ENCODE results near the gene EPS8L1.
A peak's percentile ranks its signal among the peaks of the same experiment; 100 is the strongest.
"Not testable (repeated sequence)": the region's sequence is repeated elsewhere in the genome, so short reads cannot be mapped to it uniquely, and the experiment has no call there.

EPS8L1 gene

GRCh38 chr19:55053735-55054134, 21.9 kb upstream of the EPS8L1 start:
- DNase-seq (ENCODE audit: low read depth): no peak
- TF ChIP-seq, protein P1, sequence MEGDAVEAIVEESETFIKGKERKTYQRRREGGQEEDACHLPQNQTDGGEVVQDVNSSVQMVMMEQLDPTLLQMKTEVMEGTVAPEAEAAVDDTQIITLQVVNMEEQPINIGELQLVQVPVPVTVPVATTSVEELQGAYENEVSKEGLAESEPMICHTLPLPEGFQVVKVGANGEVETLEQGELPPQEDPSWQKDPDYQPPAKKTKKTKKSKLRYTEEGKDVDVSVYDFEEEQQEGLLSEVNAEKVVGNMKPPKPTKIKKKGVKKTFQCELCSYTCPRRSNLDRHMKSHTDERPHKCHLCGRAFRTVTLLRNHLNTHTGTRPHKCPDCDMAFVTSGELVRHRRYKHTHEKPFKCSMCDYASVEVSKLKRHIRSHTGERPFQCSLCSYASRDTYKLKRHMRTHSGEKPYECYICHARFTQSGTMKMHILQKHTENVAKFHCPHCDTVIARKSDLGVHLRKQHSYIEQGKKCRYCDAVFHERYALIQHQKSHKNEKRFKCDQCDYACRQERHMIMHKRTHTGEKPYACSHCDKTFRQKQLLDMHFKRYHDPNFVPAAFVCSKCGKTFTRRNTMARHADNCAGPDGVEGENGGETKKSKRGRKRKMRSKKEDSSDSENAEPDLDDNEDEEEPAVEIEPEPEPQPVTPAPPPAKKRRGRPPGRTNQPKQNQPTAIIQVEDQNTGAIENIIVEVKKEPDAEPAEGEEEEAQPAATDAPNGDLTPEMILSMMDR (conservative IDR thresholded peaks at IDR 0.05; ENCODE audit: low read length): no peak
- H3K4me3 ChIP-seq (ENCODE audit: low read length): no peak overlapping the region

GRCh38 chr19:55056827-55057226, 18.8 kb upstream of the EPS8L1 start:
- H3K4me3 ChIP-seq (ENCODE audit: low read length): no peak overlapping the region
- TF ChIP-seq, protein P1 (conservative IDR thresholded peaks at IDR 0.05; ENCODE audit: low read length): no peak

GRCh38 chr19:55058781-55059610, 16.7 kb upstream of the EPS8L1 start:
- no peak for DNase-seq (ENCODE audit: low read depth)
- H3K4me3 ChIP-seq (ENCODE audit: low read length): no peak overlapping the region
- TF ChIP-seq, protein P1 (conservative IDR thresholded peaks at IDR 0.05; ENCODE audit: low read length): no peak

More at GRCh38 chr19:55056827-55057226, 18.8 kb upstream of the EPS8L1 start:
- no peak for DNase-seq (ENCODE audit: low read depth)

DNA sequence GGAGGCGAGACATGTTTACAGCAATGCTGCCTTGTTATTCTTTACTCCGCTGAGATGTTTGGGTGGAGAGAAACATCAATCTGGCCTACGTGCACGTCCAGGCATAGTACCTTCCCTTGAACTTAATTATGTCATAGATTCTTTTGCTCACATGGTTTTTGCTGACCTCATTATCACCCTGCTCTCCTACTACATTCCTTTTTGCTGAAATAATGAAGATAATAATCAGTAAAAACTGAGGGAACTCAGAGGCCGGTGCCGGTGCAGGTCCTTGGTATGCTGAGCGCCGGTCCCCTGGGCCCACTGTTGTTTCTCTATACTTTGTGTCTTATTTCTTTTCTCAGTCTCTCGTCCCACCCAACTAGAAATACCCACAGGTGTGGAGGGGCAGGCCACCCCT, 15.4 kb upstream of the EPS8L1 start:
- H3K4me3 ChIP-seq (ENCODE audit: low read length); DNase-seq (ENCODE audit: low read depth): not testable (repeated sequence)

GRCh38 chr19:55062735-55063491, 12.8 kb upstream of the EPS8L1 start, which contains the start of gene RDH13:
Gene RDH13, minus strand, starts transcription at chr19:55063148. Its CDS starts 116 bp downstream, at chr19:55063032.
- DNase-seq (ENCODE audit: low read depth): peak; percentile 90
- TF ChIP-seq, protein P1 (conservative IDR thresholded peaks at IDR 0.05; ENCODE audit: low read length): no peak

GRCh38 chr19:55063492-55063843, 12.2 kb upstream of the EPS8L1 start:
- no peak for DNase-seq (ENCODE audit: low read depth)
- peak overlapping the region; percentile 50 for H3K4me3 ChIP-seq (ENCODE audit: low read length)
- TF ChIP-seq, protein P1 (conservative IDR thresholded peaks at IDR 0.05; ENCODE audit: low read length): no peak

More at GRCh38 chr19:55062735-55063491, 12.8 kb upstream of the EPS8L1 start, which contains the start of gene RDH13:
- peak within 1 kb of the TSS; percentile 64 for H3K4me3 ChIP-seq (ENCODE audit: low read length)

- not testable (repeated sequence) for DNase-seq (ENCODE audit: low read depth); H3K4me3 ChIP-seq (ENCODE audit: low read length)
These were observed 10.2 kb upstream of the EPS8L1 start for GRCh38 chr19:55065516-55065915.

All from AG10803 (cell line).